Measurements from ENCODE around the gene PPEF2.

GRCh38 chr4:75919920-75920319 is 17.7 kb upstream of the PPEF2 start:
- TF ChIP-seq, protein P1, sequence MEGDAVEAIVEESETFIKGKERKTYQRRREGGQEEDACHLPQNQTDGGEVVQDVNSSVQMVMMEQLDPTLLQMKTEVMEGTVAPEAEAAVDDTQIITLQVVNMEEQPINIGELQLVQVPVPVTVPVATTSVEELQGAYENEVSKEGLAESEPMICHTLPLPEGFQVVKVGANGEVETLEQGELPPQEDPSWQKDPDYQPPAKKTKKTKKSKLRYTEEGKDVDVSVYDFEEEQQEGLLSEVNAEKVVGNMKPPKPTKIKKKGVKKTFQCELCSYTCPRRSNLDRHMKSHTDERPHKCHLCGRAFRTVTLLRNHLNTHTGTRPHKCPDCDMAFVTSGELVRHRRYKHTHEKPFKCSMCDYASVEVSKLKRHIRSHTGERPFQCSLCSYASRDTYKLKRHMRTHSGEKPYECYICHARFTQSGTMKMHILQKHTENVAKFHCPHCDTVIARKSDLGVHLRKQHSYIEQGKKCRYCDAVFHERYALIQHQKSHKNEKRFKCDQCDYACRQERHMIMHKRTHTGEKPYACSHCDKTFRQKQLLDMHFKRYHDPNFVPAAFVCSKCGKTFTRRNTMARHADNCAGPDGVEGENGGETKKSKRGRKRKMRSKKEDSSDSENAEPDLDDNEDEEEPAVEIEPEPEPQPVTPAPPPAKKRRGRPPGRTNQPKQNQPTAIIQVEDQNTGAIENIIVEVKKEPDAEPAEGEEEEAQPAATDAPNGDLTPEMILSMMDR (IDR thresholded peaks at IDR 0.05), result no peak
- TF ChIP-seq POLR2AphosphoS5 (IDR thresholded peaks at IDR 0.05; ENCODE audit: low read depth, low read length), result no peak
